ENCODE measurements around the gene SPPL3. TPM values are rescaled to one million over a fixed set of nuclear protein-coding genes. Genes with fewer than 3 reads are reported as not detected.

Gene SPPL3
- polyA plus RNA-seq, 1 experiment = 22.1 TPM

GRCh38 chr12:120886199-120887018 is 17.7 kb downstream of the SPPL3 start:
- no peaks in the 10 kb centered on the region for H3K9me3 ChIP-seq (ENCODE audit: control insufficient read depth, insufficient read depth, low read length)
- ChIA-PET POLR2A (no interaction called here), CTCF (no interaction called here)
- DNase-seq (ENCODE audit: low read depth, low spot score) = no peak
- H3K27ac ChIP-seq (ENCODE audit: low read depth, low read length) = no peak overlapping the region
- TF ChIP-seq CTCF (IDR thresholded peaks at IDR 0.05; ENCODE audit: low read depth, low read length) = no peak
- no peaks in the 10 kb centered on the region for H3K27me3 ChIP-seq (ENCODE audit: control insufficient read depth, insufficient read depth, low read length)
- no peak overlapping the region for H3K4me3 ChIP-seq (ENCODE audit: low read depth, low read length)

- no peak for TF ChIP-seq CTCF (IDR thresholded peaks at IDR 0.05; ENCODE audit: low read depth, low read length)
- no peak for DNase-seq (ENCODE audit: low read depth, low spot score)
- Histone ChIP-seq H3K9me3 (ENCODE audit: control insufficient read depth, insufficient read depth, low read length) (no peaks in the 10 kb centered on the region), H3K27ac (ENCODE audit: low read depth, low read length) (no peak overlapping the region), H3K4me3 (ENCODE audit: low read depth, low read length) (no peak overlapping the region), H3K27me3 (ENCODE audit: control insufficient read depth, insufficient read depth, low read length) (no peaks in the 10 kb centered on the region)
- CTCF ChIA-PET = no interaction called here
- POLR2A ChIA-PET = no interaction called here
These were observed 18.6 kb downstream of the SPPL3 start for GRCh38 chr12:120885521-120885920.

GRCh38 chr12:120884644-120885043 is 19.5 kb downstream of the SPPL3 start:
- Histone ChIP-seq H3K27me3 (ENCODE audit: control insufficient read depth, insufficient read depth, low read length) (no peaks in the 10 kb centered on the region), H3K4me3 (ENCODE audit: low read depth, low read length) (no peak overlapping the region), H3K9me3 (ENCODE audit: control insufficient read depth, insufficient read depth, low read length) (no peaks in the 10 kb centered on the region), H3K27ac (ENCODE audit: low read depth, low read length) (no peak overlapping the region)
- no peak for DNase-seq (ENCODE audit: low read depth, low spot score)
- TF ChIP-seq CTCF (IDR thresholded peaks at IDR 0.05; ENCODE audit: low read depth, low read length) = no peak
- POLR2A ChIA-PET = no interaction called here
- CTCF ChIA-PET = no interaction called here

- no peaks in the 10 kb centered on the region for H3K27me3 ChIP-seq (ENCODE audit: control insufficient read depth, insufficient read depth, low read length)
- CTCF ChIA-PET = no interaction called here
- TF ChIP-seq CTCF (IDR thresholded peaks at IDR 0.05; ENCODE audit: low read depth, low read length) = no peak
These were observed 22.1 kb downstream of the SPPL3 start for GRCh38 chr12:120882055-120882555.

GRCh38 chr12:120879718-120880300 is 24.3 kb downstream of the SPPL3 start:
- TF ChIP-seq CTCF (IDR thresholded peaks at IDR 0.05; ENCODE audit: low read depth, low read length) = no peak
- no peak overlapping the region for H3K27ac ChIP-seq (ENCODE audit: low read depth, low read length)
- H3K9me3 ChIP-seq (ENCODE audit: control insufficient read depth, insufficient read depth, low read length) = no peaks in the 10 kb centered on the region; the same call in 1 of the 2 replicates
- no peak for DNase-seq (ENCODE audit: low read depth, low spot score)
- H3K4me3 ChIP-seq (ENCODE audit: low read depth, low read length) = no peak overlapping the region
- ChIA-PET POLR2A (no interaction called here), CTCF (interaction anchor here (0.6 kb wide), 1 partner anchor 67 kb away, joined by 3 read pairs; no protein-coding TSS in a partner anchor)
- H3K27me3 ChIP-seq (ENCODE audit: control insufficient read depth, insufficient read depth, low read length) = no peaks in the 10 kb centered on the region

More at GRCh38 chr12:120882055-120882555, 22.1 kb downstream of the SPPL3 start:
- H3K4me3 ChIP-seq (ENCODE audit: low read depth, low read length) = no peak overlapping the region
- DNase-seq (ENCODE audit: low read depth, low spot score) = no peak
- POLR2A ChIA-PET = no interaction called here
- H3K9me3 ChIP-seq (ENCODE audit: control insufficient read depth, insufficient read depth, low read length) = no peaks in the 10 kb centered on the region; the same call in 1 of the 2 replicates
- H3K27ac ChIP-seq (ENCODE audit: low read depth, low read length) = no peak overlapping the region
